Measurements from ENCODE around the gene BACE1.

Gene BACE1

GRCh38 chr11:117255966-117256365 is 60.1 kb downstream of the BACE1 start:
- no peak for DNase-seq (ENCODE audit: extremely low read depth, insufficient read length)
- no peaks in the 10 kb centered on the region; the same call in 1 of the 2 replicates for H3K36me3 ChIP-seq (ENCODE audit: control insufficient read depth, insufficient read depth, low read length)
- no peaks in the 10 kb centered on the region for H3K27me3 ChIP-seq (replicated peaks; ENCODE audit: control insufficient read depth, insufficient read depth, low read length)
- H3K4me3 ChIP-seq (replicated peaks; ENCODE audit: low read depth, low read length), result no peak overlapping the region
- TF ChIP-seq CTCF (IDR thresholded peaks at IDR 0.05; ENCODE audit: insufficient read depth, low read length, poor library complexity, severe bottlenecking), result no peak

- no peak for TF ChIP-seq CTCF (IDR thresholded peaks at IDR 0.05; ENCODE audit: insufficient read depth, low read length, poor library complexity, severe bottlenecking)
- Histone ChIP-seq H3K4me3 (replicated peaks; ENCODE audit: low read depth, low read length) (no peak overlapping the region), H3K27me3 (replicated peaks; ENCODE audit: control insufficient read depth, insufficient read depth, low read length) (no peaks in the 10 kb centered on the region), H3K36me3 (ENCODE audit: control insufficient read depth, insufficient read depth, low read length) (no peaks in the 10 kb centered on the region; the same call in 1 of the 2 replicates)
- no peak for DNase-seq (ENCODE audit: extremely low read depth, insufficient read length)
Observed at GRCh38 chr11:117251506-117251905, 64.5 kb downstream of the BACE1 start.

GRCh38 chr11:117249571-117249970 is 66.5 kb downstream of the BACE1 start:
- Histone ChIP-seq H3K36me3 (ENCODE audit: control insufficient read depth, insufficient read depth, low read length) (no peaks in the 10 kb centered on the region; the same call in 1 of the 2 replicates), H3K27me3 (replicated peaks; ENCODE audit: control insufficient read depth, insufficient read depth, low read length) (no peaks in the 10 kb centered on the region), H3K4me3 (replicated peaks; ENCODE audit: low read depth, low read length) (no peak overlapping the region)
- DNase-seq (ENCODE audit: extremely low read depth, insufficient read length), result no peak
- TF ChIP-seq CTCF (IDR thresholded peaks at IDR 0.05; ENCODE audit: insufficient read depth, low read length, poor library complexity, severe bottlenecking), result no peak

GRCh38 chr11:117248341-117248740 is 67.7 kb downstream of the BACE1 start:
- no peaks in the 10 kb centered on the region for H3K27me3 ChIP-seq (replicated peaks; ENCODE audit: control insufficient read depth, insufficient read depth, low read length)
- DNase-seq (ENCODE audit: extremely low read depth, insufficient read length), result no peak
- no peak overlapping the region for H3K4me3 ChIP-seq (replicated peaks; ENCODE audit: low read depth, low read length)
- H3K36me3 ChIP-seq (ENCODE audit: control insufficient read depth, insufficient read depth, low read length), result no peaks in the 10 kb centered on the region; the same call in 1 of the 2 replicates
- no peak for TF ChIP-seq CTCF (IDR thresholded peaks at IDR 0.05; ENCODE audit: insufficient read depth, low read length, poor library complexity, severe bottlenecking)

- H3K36me3 ChIP-seq (ENCODE audit: control insufficient read depth, insufficient read depth, low read length), result peaks cover 7% of the 10 kb centered on the region
- H3K27me3 ChIP-seq (replicated peaks; ENCODE audit: control insufficient read depth, insufficient read depth, low read length), result no peaks in the 10 kb centered on the region
- no peak for TF ChIP-seq CTCF (IDR thresholded peaks at IDR 0.05; ENCODE audit: insufficient read depth, low read length, poor library complexity, severe bottlenecking)
- no peak for DNase-seq (ENCODE audit: extremely low read depth, insufficient read length)
- no peak overlapping the region for H3K4me3 ChIP-seq (replicated peaks; ENCODE audit: low read depth, low read length)
Observed at GRCh38 chr11:117239295-117239694, 76.8 kb downstream of the BACE1 start.

- no peak for DNase-seq (ENCODE audit: extremely low read depth, insufficient read length)
- Histone ChIP-seq H3K27me3 (replicated peaks; ENCODE audit: control insufficient read depth, insufficient read depth, low read length) (no peaks in the 10 kb centered on the region), H3K4me3 (replicated peaks; ENCODE audit: low read depth, low read length) (no peak overlapping the region), H3K36me3 (ENCODE audit: control insufficient read depth, insufficient read depth, low read length) (peaks cover 7% of the 10 kb centered on the region)
- TF ChIP-seq CTCF (IDR thresholded peaks at IDR 0.05; ENCODE audit: insufficient read depth, low read length, poor library complexity, severe bottlenecking), result no peak
Observed at GRCh38 chr11:117238221-117238620, 77.8 kb downstream of the BACE1 start.
